Subcutaneous preadipocyte (primary cell): Measurements from ENCODE around the gene OGFOD3. TPM values are rescaled to one million over a fixed set of nuclear protein-coding genes. Genes with fewer than 3 reads are reported as not detected.

ENCODE experiments used
- small RNA-seq: library from RNA; depleted of rRNA; stranded (forward); fragments of <200 nt; gene quantifications from one replicate; pipeline ENCODE3, GENCODE V24; 2012
- total RNA-seq: library from RNA; depleted of rRNA; stranded (reverse); fragments of >200 nt; gene quantifications from 2 replicates; pipeline ENCODE4 v1.2.3, GENCODE V29; 2012

The OGFOD3 gene, protein sequence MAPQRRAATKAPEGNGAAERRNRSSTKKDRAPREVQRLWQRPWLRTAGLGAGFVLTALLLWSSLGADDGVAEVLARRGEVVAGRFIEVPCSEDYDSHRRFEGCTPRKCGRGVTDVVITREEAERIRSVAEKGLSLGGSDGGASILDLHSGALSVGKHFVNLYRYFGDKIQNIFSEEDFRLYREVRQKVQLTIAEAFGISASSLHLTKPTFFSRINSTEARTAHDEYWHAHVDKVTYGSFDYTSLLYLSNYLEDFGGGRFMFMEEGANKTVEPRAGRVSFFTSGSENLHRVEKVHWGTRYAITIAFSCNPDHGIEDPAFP
- 19.7 and 25.7 TPM in 2 replicates for total RNA-seq

DNA sequence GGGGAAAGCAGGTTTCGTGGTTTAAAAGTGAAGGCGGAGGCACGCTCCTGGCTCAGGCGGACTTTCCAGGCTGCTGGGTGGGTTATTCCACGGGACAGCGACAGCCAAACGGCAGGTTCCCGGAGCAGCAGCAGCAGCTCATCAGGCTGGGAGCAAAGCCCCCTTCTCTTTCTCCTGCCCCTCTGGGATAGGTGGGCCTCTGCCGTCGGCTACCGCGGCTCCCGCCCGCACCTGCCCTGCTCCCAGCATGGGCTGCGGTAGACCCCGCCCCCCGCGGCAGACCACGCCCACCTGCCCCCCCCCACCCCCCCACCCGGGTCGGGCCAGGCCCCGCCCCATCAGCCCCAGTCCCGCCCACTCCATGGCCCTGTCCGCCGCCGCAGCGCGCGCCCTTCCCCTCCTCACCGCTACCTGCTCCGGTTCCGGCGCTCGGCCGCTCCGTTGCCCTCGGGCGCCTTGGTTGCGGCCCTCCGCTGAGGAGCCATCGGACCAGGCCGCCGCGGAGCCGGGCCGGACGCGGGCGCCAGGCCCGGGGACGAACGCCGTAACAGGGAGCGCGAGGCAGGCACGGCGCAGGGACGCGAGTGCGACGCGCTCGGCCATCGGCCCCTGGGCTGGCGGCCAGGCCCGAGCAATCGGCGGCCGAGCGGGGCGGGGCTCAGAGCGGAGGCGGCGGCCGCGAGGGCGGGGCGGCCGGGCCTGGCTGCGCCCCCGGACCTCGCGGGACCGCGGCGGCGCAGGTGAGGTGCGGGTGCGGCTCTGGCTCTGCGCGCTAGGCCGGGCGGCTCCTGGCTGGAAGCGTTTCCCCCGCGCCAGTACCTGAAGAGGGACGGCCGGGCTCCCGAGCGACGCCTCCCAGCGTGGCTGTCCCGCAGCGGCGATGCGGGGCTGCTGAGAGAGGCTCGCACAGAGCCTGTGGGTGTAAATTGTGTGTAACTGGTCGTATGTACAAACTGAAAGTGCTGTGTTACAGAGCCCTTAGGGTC, at the start of gene OGFOD3, which contains the start of gene HEXD:
Gene OGFOD3, minus strand, starts transcription at position 586 of the 986 bp plus-strand sequence. Its CDS starts 101 bp downstream, at position 485.
Gene HEXD, plus strand, starts transcription at position 347 of the 986 bp plus-strand sequence. CDS start 1,453 bp downstream, outside the sequence.

DNA sequence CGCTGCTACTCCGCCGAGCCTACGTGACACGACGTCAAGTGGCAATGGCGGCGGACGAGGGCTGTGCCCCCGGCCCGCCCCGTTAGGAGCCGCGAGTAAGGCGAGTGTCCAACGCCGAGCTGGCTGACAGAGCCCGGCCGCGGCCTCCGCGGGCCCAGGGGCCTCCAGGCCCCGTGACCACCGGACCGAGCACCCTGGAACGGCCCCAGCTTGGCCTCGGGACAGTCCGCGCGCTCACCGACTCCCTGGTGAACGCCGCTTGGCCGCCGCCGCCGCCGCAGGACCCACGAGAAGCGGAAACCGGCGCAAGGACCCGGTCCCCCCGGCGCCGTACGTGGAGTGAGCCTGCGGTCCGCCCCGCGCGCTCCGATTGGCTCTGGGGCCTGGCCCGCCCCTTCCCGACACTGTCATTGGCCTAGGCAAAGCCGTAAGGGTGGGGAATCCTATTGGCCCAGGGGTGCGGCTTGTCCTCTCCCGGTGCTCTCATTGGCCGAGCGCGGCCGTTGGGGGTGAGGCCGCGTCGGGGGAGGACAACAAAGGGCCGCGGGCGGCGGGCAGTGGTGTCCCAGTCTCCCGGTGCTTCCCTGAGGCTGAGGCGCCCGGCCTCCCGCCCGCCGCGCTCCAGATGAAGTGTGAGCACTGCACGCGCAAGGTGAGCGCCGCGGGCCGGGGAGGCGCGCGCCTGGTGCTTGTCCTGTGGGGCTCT, 39.9 kb upstream of the OGFOD3 start, which contains the start of gene NARF:
Gene NARF, plus strand, starts transcription at position 563 of the 706 bp plus-strand sequence. Its CDS starts 63 bp downstream, at position 626.

DNA sequence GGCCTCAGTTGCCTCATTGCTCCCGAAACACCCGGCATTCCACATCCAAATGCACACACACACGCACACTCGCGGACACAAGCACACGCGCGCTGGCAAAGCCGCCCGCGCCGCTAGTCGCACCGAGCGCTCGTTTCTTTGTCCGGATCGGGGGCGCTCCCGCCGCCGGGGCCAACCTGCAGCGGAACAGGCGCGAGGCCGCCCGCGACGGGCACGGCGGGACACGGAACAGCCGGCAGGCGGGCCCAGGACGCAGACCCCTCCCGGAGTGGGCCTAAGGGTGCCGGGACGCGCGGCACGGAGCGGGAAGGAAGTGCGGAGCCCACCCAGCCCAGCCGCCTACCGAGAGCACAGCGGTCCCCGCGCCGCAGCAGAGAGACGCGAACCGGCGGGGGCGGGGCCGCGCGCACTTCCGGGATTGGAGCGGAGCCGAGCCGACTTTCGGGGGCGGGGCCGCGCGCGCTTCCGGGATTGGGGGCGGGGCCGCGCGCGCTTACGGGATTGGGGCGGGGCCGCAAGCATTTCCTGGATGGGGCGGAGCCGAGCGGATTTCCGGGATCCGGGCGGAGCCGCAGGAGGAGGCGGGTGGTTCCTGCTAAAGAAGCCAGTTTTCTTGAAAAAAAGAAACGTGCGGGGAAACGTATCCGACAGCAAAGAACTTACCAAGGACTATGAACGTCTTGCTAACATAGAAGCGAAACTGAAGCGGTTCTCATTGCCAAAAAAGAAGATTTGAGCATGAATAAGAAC, 32.1 kb upstream of the OGFOD3 start, which contains the start of gene CYBC1:
Gene CYBC1, minus strand, starts transcription at position 396 of the 750 bp plus-strand sequence. CDS start 1,498 bp downstream, outside the sequence.

DNA sequence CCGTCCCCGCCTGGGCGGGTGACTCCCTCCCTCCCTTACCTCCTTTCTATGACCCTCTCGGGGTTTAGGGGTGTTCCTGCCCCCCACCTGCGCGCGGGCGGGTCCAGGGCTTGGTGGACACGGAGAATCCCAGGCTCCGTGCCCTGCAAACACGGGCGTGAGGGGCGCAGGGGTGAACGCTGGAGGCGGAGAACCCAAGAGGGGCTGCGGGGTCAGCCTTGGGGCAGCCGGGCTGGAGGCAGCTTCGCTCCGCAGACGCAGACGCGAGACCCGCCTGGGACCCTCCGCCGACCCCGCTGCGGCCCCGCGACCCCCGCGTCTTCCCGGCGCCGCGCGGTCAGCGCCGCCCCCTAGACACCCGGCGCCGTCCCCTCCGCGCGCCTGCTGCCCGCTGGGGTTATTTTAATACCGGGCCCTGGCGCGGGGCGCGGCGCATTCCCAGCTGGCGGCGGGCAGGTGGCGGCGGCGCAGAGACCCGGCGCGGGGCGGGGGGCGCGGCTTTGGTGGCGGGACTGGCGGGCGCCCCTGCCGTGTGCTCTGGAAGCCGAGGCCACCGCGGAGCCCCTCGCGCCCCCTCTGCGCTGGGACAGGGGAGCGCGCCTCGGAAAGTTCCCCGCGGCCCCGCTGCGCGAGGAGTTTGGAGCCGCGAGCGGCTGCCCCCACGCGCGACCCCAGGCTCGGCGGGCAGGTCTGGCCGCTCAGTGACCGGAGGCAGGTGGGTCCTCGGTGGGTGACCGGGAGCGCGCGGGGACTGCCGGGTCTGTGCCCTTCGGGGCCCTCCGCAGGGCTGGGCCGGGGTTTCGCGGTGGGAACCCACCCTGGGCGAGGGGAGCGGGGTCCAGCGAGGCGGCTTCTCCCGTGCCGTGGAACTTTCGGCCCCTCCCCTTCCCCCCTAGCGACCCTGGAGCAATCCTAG, 46.8 kb downstream of the OGFOD3 start, which contains the start of gene UTS2R:
Gene UTS2R, plus strand, starts transcription at position 433 of the 916 bp plus-strand sequence. CDS start 2,560 bp downstream, outside the sequence.

DNA sequence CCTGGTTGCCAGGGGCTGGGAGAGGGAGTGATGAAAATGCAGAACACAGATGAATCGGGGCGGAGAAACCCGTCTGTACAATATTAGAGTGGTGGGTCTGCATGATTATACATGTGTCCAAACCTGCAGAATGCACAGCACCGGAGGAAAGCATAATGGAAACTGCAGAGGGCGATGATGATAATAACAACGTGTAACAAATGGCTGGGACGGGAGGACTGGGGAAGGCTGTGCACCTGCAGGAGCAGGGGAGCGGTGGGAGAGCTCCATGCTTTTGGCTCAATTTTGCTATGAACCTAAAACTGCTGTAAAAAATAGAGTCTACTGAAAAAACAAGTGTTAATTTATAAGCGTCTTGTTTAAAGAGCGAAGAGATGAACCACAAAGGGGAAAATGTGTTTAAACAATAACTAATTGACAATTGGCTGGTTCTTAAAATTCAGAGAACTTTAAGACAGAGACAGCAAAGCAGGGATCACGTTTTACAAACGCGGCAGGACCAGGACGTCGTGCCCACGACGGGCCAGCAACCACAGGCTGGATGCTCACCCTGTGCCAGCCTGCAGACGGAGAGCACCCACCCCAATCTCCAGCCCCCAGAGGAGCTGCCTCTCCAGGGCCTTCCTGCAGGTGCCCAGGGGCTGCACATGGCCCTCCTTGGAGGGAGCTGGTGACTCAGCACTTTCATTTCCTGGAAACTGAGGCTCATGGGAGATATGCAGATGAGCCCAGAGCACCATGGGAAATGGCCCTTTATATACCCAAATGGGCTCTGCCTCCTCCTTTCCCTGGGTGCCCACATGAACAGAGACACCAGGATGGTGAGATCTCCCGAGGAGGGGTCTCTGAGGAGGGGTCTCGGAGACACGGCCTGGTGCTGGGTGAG, 59.7 kb downstream of the OGFOD3 start, which contains the start of gene TEX19:
Gene TEX19, plus strand, starts transcription at position 783 of the 886 bp plus-strand sequence. CDS start 2,904 bp downstream, outside the sequence.

Small RNA genes lying within 50 kb of the gene (small RNA-seq; reads per million reads assigned to genes)
- not detected for gene RF00019

Other genes with a start within 250 kb of the OGFOD3 start
- 18.7 and 26.6 TPM in 2 replicates for gene CCDC57, start 205.7 kb downstream of the OGFOD3 start, total RNA-seq
- gene SLC16A3, start 189.5 kb downstream of the OGFOD3 start, total RNA-seq: 64.7 and 108 TPM in 2 replicates
- 37.1 and 48.5 TPM in 2 replicates for gene CSNK1D, start 144.9 kb downstream of the OGFOD3 start, total RNA-seq
- 0.39 TPM in 1 of 2 replicates, not detected in the other for gene CD7, start 101.0 kb downstream of the OGFOD3 start, total RNA-seq
- 35.4 and 60.3 TPM in 2 replicates for gene SECTM1, start 84.8 kb downstream of the OGFOD3 start, total RNA-seq
- under 0.01 TPM in 1 of 2 replicates, not detected in the other for gene TEX19, start 59.3 kb downstream of the OGFOD3 start, total RNA-seq
- not detected in 2 replicates for gene UTS2R, start 46.8 kb downstream of the OGFOD3 start, total RNA-seq
- 9.6 and 10.7 TPM in 2 replicates for gene HEXD, start 239 bp downstream of the OGFOD3 start, total RNA-seq
- 57.3 and 58.3 TPM in 2 replicates for gene CYBC1, start 32.2 kb upstream of the OGFOD3 start, total RNA-seq
- gene NARF, start 40.2 kb upstream of the OGFOD3 start, total RNA-seq: 20.1 and 32.0 TPM in 2 replicates
- 43.0 and 55.3 TPM in 2 replicates for gene FOXK2, start 101.1 kb upstream of the OGFOD3 start, total RNA-seq
- 38.2 and 40.9 TPM in 2 replicates for gene WDR45B, start 229.9 kb upstream of the OGFOD3 start, total RNA-seq